HepG2 (cell line): Measurements from ENCODE around the gene TMEM260. TPM values are rescaled to one million over a fixed set of nuclear protein-coding genes. Genes with fewer than 3 reads are reported as not detected.

Experiments used
- ATAC-seq: fragments of 200-7000 bp; cut with Tn5 transposase; 3 replicates; pipeline ENCODE4 v1.9.1; 2020; ENCODE audit warnings: mild to moderate bottlenecking, moderate library complexity
- BruUV-seq: library from RNA; stranded (reverse); fragments of 400-500 nt; replicated peaks from 2 replicates; lab custom pipeline; 2021; lab: Mats Ljungman, UMichigan
- CTCF ChIA-PET: fragments of 300-600 bp; formaldehyde crosslinking; extraction: SDS; loops from one replicate; lab custom pipeline; 2021; ENCODE audit warnings: low total read pairs, inconsistent platforms, low intra/inter-chr PET ratio; lab: Yijun Ruan, JAX
- POLR2A ChIA-PET: fragments of 350-600 bp; sonication (Branson Sonifier 250); formaldehyde crosslinking; loops from one replicate; lab custom pipeline; 2020; ENCODE audit warnings: antibody characterized with exemption, inconsistent platforms; lab: Yijun Ruan, JAX
- DNase-seq: peaks from one replicate; pipeline ENCODE4 v3.0.0-alpha.2; 2015; ENCODE audit warnings: low spot score
- FAIRE-seq: peaks from 3 replicates; lab custom pipeline; 2011; peaks lifted over from hg19 to GRCh38; lab: Jason Lieb, UNC
- H2AFZ ChIP-seq: one replicate; pipeline ENCODE4 v1.6.1; 2011; ENCODE audit warnings: low read length, inconsistent platforms
- H3K27ac ChIP-seq: fragments of 300-600 bp; 3 replicates; pipeline ENCODE4 v1.8.0; 2011; ENCODE audit warnings: mixed run types, mild to moderate bottlenecking, mixed read lengths, low read length, inconsistent platforms; ENCODE audit not compliant: insufficient read depth; ENCODE audit errors: extremely low read length
- H3K27me3 ChIP-seq, 2 experiments: fragments of 200-600 bp in 1 of 2; 2 replicates in 1 of 2; 3 replicates in 1 of 2; pipeline versions ENCODE4 v1.6.0 to v1.8.0; 2011; ENCODE audit warnings: low read length in 2 of 2, mild to moderate bottlenecking in 2 of 2, moderate library complexity in 2 of 2, inconsistent platforms in 1 of 2; ENCODE audit not compliant: insufficient read depth in 2 of 2, control insufficient read depth in 1 of 2
- H3K36me3 ChIP-seq, 2 experiments: fragments of 200-600 bp in 1 of 2; replicated peaks in 1 of 2; 2 replicates in 1 of 2; 3 replicates in 1 of 2; pipeline versions ENCODE4 v1.5.1 to v1.8.0; 2011; ENCODE audit warnings: low read length in 2 of 2, inconsistent platforms in 1 of 2; ENCODE audit not compliant: insufficient read depth in 2 of 2, control insufficient read depth in 1 of 2
- H3K4me1 ChIP-seq: 2 replicates; pipeline ENCODE4 v1.5.1; 2012; ENCODE audit warnings: low read length, inconsistent platforms; ENCODE audit not compliant: insufficient read depth
- H3K4me2 ChIP-seq: 2 replicates; pipeline ENCODE4 v1.6.0; 2011; ENCODE audit warnings: low read depth, low read length, inconsistent platforms
- H3K4me3 ChIP-seq, 3 experiments: fragments of 200-600 bp in 1 of 3; sonication (generic), shearing (Covaris generic) in 1 of 3; replicated peaks in 1 of 3; 2 replicates each; pipeline ENCODE4 v1.5.1; 2011 to 2016; ENCODE audit warnings: low read length in 3 of 3, inconsistent platforms in 2 of 3, low read depth in 2 of 3, mild to moderate bottlenecking in 2 of 3, control low read depth in 1 of 3, mixed read lengths in 1 of 3; ENCODE audit not compliant: insufficient read depth in 1 of 3
- H3K79me2 ChIP-seq: one replicate; pipeline ENCODE4 v1.6.1; 2011; ENCODE audit warnings: low read length, inconsistent platforms; ENCODE audit not compliant: insufficient read depth
- H3K9ac ChIP-seq: 2 replicates; pipeline ENCODE4 v1.6.0; 2011; ENCODE audit warnings: mild to moderate bottlenecking, low read depth, low read length, inconsistent platforms; ENCODE audit not compliant: insufficient read depth
- H3K9me3 ChIP-seq: 2 replicates; pipeline ENCODE4 v1.5.1; 2012; ENCODE audit warnings: mild to moderate bottlenecking, low read length
- H4K20me1 ChIP-seq: 2 replicates; pipeline ENCODE4 v1.6.0; 2011; ENCODE audit warnings: inconsistent platforms, mild to moderate bottlenecking, low read length, moderate library complexity; ENCODE audit not compliant: insufficient read depth
- ATF3 ChIP-seq: sonication (generic); formaldehyde crosslinking; IDR thresholded peaks from 2 replicates; pipeline ENCODE4 v1.4.0; 2020; ENCODE audit warnings: missing genetic modification reagents
- ATF7 ChIP-seq, 2 experiments: fragments of 450-650 bp in 1 of 2; sonication (generic) in 1 of 2; formaldehyde crosslinking in 1 of 2; IDR thresholded peaks; 2 replicates each; pipeline versions ENCODE4 v1.4.0 to v1.6.1; 2016 to 2020; ENCODE audit warnings: antibody characterized with exemption in 1 of 2, mild to moderate bottlenecking in 1 of 2, missing genetic modification reagents in 1 of 2
- ATRX ChIP-seq: sonication (generic); formaldehyde crosslinking; IDR thresholded peaks from 2 replicates; pipeline ENCODE4 v1.4.0; 2020; ENCODE audit warnings: missing genetic modification reagents, borderline replicate concordance
- DMAP1 ChIP-seq: IDR thresholded peaks from 2 replicates; pipeline ENCODE4 v1.6.1; 2016
- DPF2 ChIP-seq: sonication (generic); formaldehyde crosslinking; IDR thresholded peaks from 2 replicates; pipeline ENCODE4 v1.4.0; 2020; ENCODE audit warnings: mild to moderate bottlenecking, low read depth, missing genetic modification reagents, borderline replicate concordance
- HMGA1 ChIP-seq: sonication (generic); formaldehyde crosslinking; conservative IDR thresholded peaks from 2 replicates; pipeline ENCODE4 v1.4.0; 2020; ENCODE audit warnings: missing genetic modification reagents
- HOXA9 ChIP-seq: sonication (generic); formaldehyde crosslinking; IDR thresholded peaks from 2 replicates; pipeline ENCODE4 v1.8.1; 2022; ENCODE audit warnings: missing genetic modification reagents, mild to moderate bottlenecking, moderate library complexity, borderline replicate concordance
- MEF2D ChIP-seq: sonication (generic); formaldehyde crosslinking; IDR thresholded peaks from 2 replicates; pipeline ENCODE4 v1.5.1; 2020; ENCODE audit warnings: mild to moderate bottlenecking, missing genetic modification reagents
- RFX1 ChIP-seq: fragments of 450-650 bp; IDR thresholded peaks from 2 replicates; pipeline ENCODE4 v1.6.1; 2017
- SMAD1 ChIP-seq: sonication (generic); formaldehyde crosslinking; IDR thresholded peaks from 2 replicates; pipeline ENCODE4 v1.4.0; 2020; ENCODE audit warnings: missing genetic modification reagents, low read depth, mild to moderate bottlenecking, borderline replicate concordance
- WGBS: methylation state at CpG from one replicate; pipeline ENCODE4 v1.1.6; 2017; ENCODE audit warnings: low lambda C conversion rate; 5-methylcytosine and 5-hydroxymethylcytosine counted together
- in situ Hi-C: cut with HindIII; loops from 2 replicates; pipeline ENCODE4 v1.10.0; 2017; ENCODE audit warnings: low pct_unique_long_range_greater_than_20kb; ENCODE audit not compliant: extremely low pct_ligation_motif_present
- intact Hi-C: fragments of 100-400 bp; cut with micrococcal nuclease; formaldehyde crosslinking; loops from one replicate; pipeline ENCODE4 v1.10.0; 2022; ENCODE audit not compliant: unreplicated experiment
- polyA plus RNA-seq, 8 experiments: library from polyadenylated mRNA; depleted of rRNA in 3 of 8; stranded (reverse) in 7 of 8; unstranded in 1 of 8; fragments of >200 nt; fragmentation: Illumina TruSeq in 4 of 8; extraction: Trizol in 4 of 8; gene quantifications; 2 replicates each; pipeline versions ENCODE4 v1.2.1 to v1.2.3, GENCODE V29; 2011 to 2016; ENCODE audit warnings: low read depth in 4 of 8, missing spikeins in 1 of 8, mixed read lengths in 1 of 8; ENCODE audit not compliant: insufficient read depth in 1 of 8
- total RNA-seq, 5 experiments: library from RNA; depleted of rRNA; stranded (reverse); fragments of >200 nt; fragmentation: Illumina TruSeq; extraction: Trizol; gene quantifications; 2 replicates each; pipeline ENCODE4 v1.2.3, GENCODE V29; 2016; ENCODE audit warnings: low read depth in 1 of 5
- TF ChIP-seq, protein P1 (sequence below): sonication (generic); formaldehyde crosslinking; IDR thresholded peaks from 2 replicates; pipeline ENCODE4 v1.4.0; 2020; ENCODE audit warnings: missing genetic modification reagents, borderline replicate concordance
- TF ChIP-seq, protein P2 (sequence below): sonication (generic); formaldehyde crosslinking; IDR thresholded peaks from 2 replicates; pipeline ENCODE4 v1.9.0; 2021; ENCODE audit warnings: missing genetic modification reagents, borderline replicate concordance

The TMEM260 gene
- total and polyA plus RNA-seq, 2 of the 13 experiments (the other 11 are each of a cell fraction or from before 2014, with no cell fraction given), result 7.7 to 9.3 TPM

- TF ChIP-seq, protein P1, sequence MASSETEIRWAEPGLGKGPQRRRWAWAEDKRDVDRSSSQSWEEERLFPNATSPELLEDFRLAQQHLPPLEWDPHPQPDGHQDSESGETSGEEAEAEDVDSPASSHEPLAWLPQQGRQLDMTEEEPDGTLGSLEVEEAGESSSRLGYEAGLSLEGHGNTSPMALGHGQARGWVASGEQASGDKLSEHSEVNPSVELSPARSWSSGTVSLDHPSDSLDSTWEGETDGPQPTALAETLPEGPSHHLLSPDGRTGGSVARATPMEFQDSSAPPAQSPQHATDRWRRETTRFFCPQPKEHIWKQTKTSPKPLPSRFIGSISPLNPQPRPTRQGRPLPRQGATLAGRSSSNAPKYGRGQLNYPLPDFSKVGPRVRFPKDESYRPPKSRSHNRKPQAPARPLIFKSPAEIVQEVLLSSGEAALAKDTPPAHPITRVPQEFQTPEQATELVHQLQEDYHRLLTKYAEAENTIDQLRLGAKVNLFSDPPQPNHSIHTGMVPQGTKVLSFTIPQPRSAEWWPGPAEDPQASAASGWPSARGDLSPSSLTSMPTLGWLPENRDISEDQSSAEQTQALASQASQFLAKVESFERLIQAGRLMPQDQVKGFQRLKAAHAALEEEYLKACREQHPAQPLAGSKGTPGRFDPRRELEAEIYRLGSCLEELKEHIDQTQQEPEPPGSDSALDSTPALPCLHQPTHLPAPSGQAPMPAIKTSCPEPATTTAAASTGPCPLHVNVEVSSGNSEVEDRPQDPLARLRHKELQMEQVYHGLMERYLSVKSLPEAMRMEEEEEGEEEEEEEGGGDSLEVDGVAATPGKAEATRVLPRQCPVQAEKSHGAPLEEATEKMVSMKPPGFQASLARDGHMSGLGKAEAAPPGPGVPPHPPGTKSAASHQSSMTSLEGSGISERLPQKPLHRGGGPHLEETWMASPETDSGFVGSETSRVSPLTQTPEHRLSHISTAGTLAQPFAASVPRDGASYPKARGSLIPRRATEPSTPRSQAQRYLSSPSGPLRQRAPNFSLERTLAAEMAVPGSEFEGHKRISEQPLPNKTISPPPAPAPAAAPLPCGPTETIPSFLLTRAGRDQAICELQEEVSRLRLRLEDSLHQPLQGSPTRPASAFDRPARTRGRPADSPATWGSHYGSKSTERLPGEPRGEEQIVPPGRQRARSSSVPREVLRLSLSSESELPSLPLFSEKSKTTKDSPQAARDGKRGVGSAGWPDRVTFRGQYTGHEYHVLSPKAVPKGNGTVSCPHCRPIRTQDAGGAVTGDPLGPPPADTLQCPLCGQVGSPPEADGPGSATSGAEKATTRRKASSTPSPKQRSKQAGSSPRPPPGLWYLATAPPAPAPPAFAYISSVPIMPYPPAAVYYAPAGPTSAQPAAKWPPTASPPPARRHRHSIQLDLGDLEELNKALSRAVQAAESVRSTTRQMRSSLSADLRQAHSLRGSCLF (CRISPR knock-in tag), result no peak
- no peak for TF ChIP-seq SMAD1
- TF ChIP-seq HOXA9 (CRISPR knock-in tag), result no peak
- TF ChIP-seq HMGA1 (CRISPR knock-in tag), result no peak
- TF ChIP-seq DMAP1, result peak; percentile 34; the same call in 1 of the 2 replicates
- no peak for TF ChIP-seq ATF3
Measured at GRCh38 chr14:56579345-56580220, at the start of gene TMEM260 (continued).

DNA sequence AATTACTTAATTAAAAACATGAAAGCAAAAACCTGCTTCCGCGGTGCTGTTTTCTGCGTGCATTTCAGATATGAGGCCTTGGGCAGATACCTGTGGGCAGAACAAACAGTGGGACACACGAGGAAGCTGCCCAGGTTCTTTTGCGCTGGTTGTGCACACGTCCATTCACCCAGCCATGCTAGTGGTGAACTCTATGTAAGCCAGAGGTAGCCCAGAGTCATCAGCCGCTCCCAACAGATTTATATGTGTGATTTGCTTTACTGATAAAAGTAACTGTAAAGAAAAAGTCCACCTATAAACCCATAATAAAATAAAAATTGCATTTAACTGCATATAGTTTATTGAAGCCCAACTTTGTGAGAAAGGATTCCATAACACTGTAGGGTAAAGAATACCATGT, 47.1 kb upstream of the TMEM260 start:
- DNase-seq (no peak), FAIRE-seq (no peak), ATAC-seq (no peak)
- ChIA-PET POLR2A (no interaction called here), CTCF (no interaction called here)
- no peaks in the 10 kb centered on the region for H3K79me2 ChIP-seq
- intact Hi-C loops, result no loop called here
- no peaks in the 10 kb centered on the region for H3K9me3 ChIP-seq
- H2AFZ ChIP-seq, result no peak overlapping the region
- WGBS, result 67% methylated on average over 7 of the region's 7 CpGs
- H4K20me1 ChIP-seq, result no peaks in the 10 kb centered on the region
- in situ Hi-C loops, result no loop called here
- H3K4me1 ChIP-seq, result no peaks in the 10 kb centered on the region
- H3K27ac ChIP-seq, result no peak overlapping the region
- BruUV-seq, result no TSS peak
- no peak overlapping the region for H3K4me2 ChIP-seq
- peaks cover 0 to 12% of the 10 kb centered on the region in 2 experiments; a peak in 1 of 5 replicates for H3K27me3 ChIP-seq
- no peak overlapping the region for H3K9ac ChIP-seq
- H3K4me3 ChIP-seq, result no peak overlapping the region
- no peaks in the 10 kb centered on the region for H3K36me3 ChIP-seq
- TF ChIP-seq, protein P2, sequence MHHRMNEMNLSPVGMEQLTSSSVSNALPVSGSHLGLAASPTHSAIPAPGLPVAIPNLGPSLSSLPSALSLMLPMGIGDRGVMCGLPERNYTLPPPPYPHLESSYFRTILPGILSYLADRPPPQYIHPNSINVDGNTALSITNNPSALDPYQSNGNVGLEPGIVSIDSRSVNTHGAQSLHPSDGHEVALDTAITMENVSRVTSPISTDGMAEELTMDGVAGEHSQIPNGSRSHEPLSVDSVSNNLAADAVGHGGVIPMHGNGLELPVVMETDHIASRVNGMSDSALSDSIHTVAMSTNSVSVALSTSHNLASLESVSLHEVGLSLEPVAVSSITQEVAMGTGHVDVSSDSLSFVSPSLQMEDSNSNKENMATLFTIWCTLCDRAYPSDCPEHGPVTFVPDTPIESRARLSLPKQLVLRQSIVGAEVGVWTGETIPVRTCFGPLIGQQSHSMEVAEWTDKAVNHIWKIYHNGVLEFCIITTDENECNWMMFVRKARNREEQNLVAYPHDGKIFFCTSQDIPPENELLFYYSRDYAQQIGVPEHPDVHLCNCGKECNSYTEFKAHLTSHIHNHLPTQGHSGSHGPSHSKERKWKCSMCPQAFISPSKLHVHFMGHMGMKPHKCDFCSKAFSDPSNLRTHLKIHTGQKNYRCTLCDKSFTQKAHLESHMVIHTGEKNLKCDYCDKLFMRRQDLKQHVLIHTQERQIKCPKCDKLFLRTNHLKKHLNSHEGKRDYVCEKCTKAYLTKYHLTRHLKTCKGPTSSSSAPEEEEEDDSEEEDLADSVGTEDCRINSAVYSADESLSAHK (CRISPR knock-in tag), result no peak
- TF ChIP-seq RFX1 (no peak), ATF7 (IDR thresholded peaks at IDR 0.05) (no peak), ATF7 (CRISPR knock-in tag; IDR thresholded peaks at IDR 0.05) (no peak), DPF2 (no peak), ATRX (CRISPR knock-in tag) (no peak), MEF2D (CRISPR knock-in tag) (no peak)
